Placental pericyte (primary cell): ENCODE data around the gene PRR23E. TPM values are rescaled to one million over a fixed set of nuclear protein-coding genes. Genes with fewer than 3 reads are reported as not detected.

Source experiments
- small RNA-seq: library from RNA; depleted of rRNA; stranded (forward); fragments of <200 nt; gene quantifications from one replicate; pipeline ENCODE3, GENCODE V24; 2012; ENCODE audit warnings: low replicate concordance
- total RNA-seq: library from RNA; depleted of rRNA; stranded (reverse); fragments of >200 nt; gene quantifications from 2 replicates; pipeline ENCODE4 v1.2.3, GENCODE V29; 2012

PRR23E gene
- total RNA-seq: not detected in 2 replicates

GRCh38 chr3:127192576-127193232 is at the start of gene PRR23E:
TSS of gene PRR23E (plus strand) at chr3:127193131. CDS start at chr3:127196686, 3,555 bp downstream.

Small RNAs within 50 kb of the gene (small RNA-seq; reads per million reads assigned to genes)
- gene RF00019 (not detected), gene RNU6-1047P (not detected)

Other genes with a start within 250 kb of the PRR23E start
- gene PLXNA1, start 210.0 kb upstream of the PRR23E start, total RNA-seq: 98.0 and 111 TPM in 2 replicates
- not detected in 2 replicates for gene PRR20G, start 94.9 kb downstream of the PRR23E start, total RNA-seq